UCSD-AML1 (cell line): ENCODE data around the gene MYH7.

ENCODE experiments used
- DNase-seq: peaks from one replicate; lab custom pipeline; 2025; ENCODE audit not compliant: unreplicated experiment; lab: John Stamatoyannopoulos, UW

The MYH7 gene

DNA sequence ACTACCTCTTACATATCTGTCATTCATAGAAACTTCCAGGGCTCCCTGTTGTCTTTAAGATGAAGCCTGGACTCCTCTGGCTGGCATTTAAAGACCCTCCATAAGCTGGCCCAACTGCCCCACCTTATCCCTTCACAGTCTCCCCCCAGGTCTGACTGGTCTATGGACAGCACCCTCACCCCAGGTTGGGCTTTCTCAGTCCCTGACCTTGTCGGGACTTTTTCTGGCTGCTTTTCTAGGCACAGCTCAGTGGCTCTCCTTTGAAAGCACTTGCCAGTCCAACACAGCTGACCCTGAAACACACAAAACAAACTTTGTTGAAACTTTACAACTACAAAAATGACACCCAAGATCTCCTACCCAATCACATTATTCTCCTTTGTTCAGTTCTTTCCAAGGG lies 13.9 kb upstream of the MYH7 start:
- no peak for DNase-seq

DNA sequence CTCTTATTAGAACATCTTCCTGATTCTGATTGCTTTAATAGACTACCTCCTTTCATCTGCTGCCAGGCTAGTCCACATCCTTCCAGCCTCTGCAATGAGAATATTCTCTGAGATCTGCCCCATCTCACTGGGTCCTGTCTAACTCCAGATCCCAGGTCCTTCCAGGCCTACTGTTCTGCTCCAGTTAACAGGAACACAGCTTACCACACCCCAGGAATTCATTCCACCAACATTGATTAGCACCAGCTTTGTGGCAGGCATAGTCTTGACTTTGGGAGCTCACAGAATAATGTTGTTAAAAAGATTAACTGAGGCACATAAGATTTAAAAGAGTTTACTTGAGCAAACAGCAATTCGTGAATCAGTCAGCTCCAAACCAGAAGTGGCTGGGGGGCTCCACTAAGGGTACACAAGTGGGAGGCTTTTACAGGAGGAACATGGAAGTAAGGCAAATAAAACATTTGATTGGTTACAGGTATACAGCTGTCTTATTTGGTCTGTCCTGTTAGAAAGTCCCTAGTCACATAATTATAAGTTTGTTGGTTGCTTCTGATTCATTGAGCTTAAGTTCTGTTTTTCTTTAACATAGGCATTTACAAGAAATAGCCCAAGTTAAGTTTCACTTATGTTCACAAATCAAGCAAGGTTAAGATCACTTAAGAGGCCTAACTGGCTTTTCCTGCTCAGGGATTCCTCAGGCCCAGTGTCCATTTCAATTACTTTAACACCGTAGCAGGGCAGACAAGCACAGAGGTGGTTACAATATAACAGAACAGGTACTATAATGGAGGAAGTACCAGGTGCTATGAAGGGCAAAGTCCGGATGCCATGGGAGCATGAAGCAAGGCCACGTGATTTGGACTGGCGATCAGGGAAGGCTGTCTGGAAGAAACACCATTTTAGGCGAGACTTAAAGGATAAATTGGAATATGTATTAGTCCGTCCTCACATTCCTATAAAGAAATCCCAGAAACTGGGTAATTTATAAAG lies 12.2 kb upstream of the MYH7 start:
- DNase-seq = no peak

DNA sequence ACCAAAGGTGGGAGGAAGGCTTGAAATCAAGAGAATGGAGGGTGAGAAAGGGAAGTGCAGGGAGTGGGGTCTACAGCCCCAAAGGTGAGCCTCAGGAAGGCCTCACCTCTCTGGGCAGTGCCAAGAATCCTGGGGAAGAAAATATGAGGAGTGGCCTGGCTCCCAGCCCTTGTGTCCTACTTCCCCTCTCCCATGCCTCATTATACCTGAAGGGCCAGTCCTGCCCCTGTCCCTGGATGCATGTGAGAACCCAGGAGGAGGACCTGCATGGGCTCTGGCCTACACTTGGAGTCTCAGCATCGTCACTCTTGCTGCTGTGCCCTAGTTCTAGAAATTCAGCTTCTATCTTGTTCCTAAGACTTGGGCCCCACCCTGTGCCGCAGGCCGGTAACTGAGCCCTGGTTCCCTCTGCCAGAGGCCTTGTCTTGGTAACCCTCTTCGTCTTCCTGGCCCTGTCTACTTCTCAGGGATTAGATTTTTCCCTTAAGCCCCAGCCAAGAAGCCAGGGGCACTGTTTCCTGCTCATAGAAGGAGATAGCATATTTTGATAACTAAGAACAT lies 10.9 kb upstream of the MYH7 start:
- DNase-seq = no peak

DNA sequence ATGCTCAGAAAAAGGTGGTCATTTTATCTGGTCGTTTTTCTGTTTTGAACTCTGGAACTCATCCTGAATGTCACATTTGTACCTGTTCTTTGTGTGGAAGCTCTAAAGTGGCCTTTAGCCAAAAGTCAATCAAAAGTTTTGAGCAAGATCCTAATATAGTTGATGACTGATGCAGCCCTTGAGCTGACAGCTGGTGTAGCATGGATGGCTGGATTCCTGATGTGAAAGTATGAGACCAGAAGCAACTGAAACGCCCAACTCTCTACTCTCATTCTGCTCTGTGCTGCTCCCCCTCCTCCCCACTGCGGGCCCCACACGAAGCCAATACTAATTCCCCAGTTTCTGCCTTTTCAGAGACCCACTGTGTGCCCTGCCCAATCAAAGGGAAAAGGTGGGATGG lies 10.3 kb upstream of the MYH7 start:
- DNase-seq = no peak

DNA sequence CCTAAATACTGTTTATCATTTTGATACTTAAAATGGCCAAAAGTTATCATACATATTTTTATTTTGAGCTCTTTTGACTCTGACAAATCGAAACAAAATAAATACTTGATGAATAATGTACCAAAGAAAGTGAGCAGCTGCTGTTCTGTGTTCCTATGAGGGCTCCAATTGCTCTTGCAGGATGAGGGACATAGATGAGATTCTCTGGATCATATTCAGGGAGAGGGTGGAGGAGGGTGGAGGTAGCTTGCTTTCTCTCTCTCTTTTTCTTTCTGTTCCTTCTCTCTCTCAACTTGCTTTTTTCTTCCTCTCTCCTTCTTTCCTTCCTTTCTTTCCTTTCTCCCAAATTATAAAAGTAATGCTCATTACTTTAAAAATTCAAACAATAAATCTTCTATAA lies 8.9 kb upstream of the MYH7 start:
- DNase-seq = no peak

DNA sequence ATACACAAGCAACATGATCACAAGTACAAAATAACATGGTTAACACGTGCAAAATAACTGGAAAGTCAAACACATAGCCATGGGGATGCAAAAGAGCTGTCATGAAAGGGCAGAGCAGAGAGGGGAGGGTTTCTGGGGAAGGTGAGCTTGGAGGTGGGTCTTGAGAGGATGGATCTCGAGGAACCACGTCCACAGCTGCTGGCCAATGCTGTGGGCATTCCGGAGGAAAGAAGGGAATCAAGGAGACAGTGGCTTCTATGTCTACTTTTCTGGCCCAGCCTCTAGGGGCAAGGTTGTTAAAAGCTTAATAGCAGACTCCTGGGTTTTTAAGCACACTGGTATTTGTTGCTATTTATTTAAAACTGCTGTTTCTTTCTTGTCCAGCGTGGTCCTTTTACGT lies 8.4 kb upstream of the MYH7 start:
- DNase-seq = no peak

DNA sequence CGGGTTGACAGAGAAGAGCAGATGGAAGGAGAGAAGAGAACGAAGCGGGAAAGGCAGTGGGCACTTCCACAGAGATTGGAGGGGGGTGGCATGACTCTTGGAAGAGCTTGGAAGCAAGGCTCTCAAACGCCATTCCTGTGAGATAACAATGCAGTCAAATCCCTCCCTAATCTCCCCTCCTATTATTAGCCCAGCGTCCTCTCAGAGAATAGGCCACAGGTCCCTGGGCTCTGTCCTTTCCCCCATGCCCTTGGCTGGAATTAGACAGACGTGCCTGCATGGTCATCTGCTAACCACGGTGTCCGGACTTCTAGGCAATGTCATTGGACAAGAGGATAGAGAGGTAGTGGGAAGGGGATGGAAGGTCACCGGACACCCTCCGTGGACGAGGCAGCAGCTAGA lies 8.0 kb upstream of the MYH7 start:
- no peak for DNase-seq

DNA sequence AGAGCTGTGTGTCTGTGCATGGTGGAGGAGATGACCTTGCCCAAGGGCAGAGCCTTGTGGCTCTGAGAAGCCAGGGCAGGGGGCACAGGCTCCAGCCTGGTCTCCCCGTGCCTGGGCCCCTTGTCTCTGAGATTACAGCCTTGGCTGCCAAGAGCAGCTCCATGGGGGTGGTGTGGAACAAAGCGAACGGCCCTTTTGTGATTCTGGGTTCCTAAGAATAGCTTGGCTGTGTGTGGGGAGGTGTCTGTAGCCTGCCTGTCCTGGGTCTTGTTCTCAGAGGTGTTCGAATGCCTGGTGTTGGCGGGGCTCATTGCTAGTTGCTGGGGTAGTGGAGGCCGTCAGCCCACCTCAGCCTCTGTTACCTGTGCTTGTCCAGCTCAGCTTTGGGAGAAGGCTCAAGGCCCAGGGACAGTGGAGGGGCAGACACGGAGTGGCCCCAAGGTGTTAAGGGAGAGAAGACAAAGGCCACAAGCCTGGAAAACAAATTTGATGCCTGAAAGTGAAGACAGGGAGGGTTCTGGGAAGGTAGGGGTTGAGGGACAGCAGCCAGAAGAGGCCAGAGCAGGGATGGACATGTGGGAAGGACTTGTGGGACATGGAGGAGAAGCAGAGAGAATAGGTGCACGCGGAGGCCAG lies 7.4 kb upstream of the MYH7 start:
- DNase-seq = no peak

DNA sequence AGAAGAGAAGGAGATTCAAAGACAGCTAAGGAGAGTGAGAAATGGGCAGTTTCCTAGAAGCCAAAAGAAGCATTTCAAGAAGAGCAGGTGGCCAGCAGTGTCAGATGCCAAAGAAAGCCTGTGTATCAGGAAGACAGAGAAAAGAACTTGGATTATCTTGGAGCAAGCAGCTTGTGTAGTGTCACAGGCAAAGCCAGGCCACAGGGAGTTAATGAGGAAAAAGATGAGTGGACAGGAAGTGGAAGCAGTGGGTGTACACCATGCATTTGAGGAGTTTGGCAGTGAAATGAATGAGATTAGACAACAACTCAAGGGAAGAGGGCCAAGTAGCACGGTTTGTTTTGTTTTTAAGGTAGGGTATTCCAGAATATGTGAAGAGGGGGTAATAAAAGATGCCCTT lies 5.6 kb upstream of the MYH7 start:
- no peak for DNase-seq

DNA sequence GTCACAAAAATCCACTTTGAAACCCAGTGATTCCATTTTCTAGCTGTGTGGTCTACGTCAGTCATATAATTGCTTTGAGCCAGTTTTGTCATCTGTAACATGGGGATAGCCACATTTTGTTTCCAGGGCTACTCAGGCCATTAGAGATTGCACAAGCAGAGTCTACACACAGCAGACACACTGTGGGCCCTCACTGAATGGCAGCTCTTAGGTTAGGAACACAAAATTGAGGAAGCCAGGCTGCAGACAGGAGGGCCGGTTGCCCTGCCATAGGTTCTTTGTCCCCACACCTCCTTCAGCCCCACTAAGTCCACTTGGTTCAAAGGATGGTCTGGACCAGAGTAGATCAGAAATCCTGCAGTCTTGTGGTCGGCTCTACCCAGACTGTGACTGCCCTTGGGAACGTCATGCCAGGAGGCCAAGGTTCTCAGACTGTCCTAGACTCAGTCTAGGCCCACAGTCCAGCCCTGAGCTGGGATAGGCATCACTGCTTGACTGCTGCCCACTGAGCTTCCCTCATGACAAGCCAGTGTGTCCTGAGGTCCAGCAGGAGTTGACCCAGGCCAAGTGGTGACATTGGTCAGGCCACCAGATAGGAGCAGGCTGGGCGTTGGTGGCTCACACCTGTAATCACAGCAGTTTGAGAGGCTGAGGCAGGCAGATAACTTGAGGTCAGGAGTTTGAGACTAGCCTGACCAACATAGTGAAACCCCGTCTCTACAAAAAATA lies 3.8 kb upstream of the MYH7 start:
- no peak for DNase-seq

DNA sequence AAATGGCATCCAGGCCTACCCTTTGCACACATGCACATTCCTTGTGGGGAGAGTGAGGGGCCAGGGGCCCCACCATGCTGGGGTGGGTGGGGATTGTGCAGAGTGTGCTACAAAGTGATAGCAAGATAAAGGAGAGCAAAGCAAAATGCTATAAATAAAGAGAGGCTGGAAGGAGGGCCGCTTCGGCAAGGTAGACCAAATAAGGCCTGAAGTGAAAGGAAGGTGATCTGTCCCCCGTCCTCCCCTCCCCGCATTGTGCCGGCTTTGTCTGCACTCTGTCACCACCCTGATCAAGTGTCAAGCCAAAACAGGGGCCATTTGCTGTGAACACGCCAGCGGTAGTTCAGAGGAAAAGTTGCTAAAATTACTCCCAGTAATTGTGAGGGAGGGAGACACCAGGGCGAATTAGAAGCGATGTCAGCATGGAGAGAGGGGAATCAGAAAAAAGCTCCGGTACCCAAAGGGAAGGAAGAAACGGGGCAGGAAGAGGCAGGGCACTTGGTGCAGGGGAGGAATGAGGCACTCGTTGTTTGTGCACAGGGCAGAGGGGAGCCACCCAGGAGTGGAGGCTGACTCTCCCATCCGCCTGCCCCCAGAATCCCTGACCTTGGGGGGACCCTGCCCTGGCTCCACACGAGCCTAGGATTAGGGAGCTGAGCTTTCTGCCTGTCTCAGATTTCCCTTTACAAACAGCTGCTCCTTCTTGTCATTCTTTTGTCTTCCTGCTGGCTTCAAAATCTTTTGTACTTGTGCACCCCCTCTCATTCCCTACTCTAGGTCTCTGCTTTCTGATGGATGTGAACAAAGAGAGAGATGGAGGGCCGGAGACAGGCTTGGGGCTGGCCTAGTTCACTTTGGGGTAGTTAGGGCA lies 2.9 kb upstream of the MYH7 start:
- no peak for DNase-seq

DNA sequence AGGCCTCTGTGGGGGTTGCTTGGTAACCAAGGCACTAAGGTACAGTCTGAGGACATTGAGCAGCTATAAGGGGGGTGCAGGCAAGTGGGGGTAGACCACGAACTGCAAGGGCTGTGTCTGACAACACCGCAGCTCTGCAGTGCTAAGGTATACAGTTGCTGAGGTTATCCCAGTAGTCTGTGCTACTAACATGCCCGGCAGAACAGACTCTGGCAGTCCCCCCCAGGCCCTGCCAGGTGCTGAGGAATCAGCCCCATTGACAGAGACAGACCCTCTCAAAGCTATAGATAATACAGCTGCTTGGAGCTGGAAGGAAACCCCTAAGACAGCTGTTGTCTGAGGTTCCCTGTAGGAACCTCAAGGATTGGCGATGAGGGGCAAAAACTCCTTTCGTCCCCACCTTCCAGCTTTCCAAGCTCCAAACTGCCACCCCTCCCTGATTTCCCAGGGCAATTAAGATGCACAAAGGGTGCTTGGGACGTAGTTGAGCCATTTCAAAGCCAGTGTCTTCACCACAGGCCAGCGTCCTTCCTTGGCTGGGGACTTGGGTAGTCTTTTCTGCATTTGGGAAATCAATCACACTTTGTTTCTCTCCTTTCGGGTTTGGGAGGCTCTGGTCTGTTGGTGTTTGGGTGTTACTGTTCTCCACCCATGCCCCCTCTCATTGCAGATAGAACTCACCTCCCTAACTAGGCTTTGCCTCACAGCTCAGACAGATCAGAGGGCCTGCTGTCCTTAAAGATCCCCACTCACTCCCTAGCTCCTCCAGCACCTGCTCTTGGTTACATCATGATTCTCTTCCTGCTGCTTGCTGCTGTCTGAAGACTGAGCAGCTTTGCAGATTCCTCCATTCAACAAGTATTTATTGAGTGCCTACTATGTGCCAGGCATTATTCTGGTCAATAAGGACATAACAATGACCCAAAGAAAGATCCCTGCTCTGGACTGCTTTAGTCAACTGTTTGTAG lies 2.0 kb upstream of the MYH7 start:
- no peak for DNase-seq

DNA sequence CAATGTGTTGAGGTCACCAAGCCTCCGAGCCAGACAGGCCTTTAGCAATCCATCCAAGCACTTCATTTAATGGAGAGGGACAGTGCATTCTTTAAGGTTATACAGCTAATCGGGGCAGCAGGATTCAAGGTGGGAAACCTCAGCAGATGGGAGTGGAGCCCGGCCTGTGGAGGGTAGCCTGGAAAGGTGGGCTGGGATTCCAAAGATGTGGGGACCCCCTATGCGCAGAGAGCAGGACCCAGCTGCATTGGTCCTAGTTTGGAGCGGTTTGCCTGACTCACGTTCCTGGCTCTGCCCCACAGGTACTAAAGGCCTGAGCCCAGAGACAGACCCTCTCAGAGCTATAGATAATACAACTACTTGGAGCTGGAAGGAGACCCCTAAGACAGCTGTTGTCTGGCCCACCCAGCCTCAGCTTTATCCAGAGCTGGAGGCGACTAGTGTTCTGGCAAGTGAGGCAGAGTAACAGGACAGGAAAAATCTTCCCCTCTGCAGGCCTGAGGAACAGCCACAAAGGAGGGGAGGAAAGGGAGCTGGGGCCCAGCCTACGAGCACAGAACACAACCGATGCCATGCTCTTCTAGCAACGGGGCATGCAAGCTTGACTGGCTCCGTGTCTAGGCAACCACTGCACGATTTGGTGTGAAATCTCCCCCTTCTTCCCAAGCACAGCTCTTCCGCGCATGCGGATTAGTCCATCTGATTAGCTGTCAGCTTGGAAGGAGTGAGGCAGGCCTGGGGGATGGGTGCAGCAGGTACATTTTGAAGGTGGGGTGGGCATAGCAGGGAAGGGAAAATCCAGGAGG lies 1.1 kb upstream of the MYH7 start:
- DNase-seq = no peak

DNA sequence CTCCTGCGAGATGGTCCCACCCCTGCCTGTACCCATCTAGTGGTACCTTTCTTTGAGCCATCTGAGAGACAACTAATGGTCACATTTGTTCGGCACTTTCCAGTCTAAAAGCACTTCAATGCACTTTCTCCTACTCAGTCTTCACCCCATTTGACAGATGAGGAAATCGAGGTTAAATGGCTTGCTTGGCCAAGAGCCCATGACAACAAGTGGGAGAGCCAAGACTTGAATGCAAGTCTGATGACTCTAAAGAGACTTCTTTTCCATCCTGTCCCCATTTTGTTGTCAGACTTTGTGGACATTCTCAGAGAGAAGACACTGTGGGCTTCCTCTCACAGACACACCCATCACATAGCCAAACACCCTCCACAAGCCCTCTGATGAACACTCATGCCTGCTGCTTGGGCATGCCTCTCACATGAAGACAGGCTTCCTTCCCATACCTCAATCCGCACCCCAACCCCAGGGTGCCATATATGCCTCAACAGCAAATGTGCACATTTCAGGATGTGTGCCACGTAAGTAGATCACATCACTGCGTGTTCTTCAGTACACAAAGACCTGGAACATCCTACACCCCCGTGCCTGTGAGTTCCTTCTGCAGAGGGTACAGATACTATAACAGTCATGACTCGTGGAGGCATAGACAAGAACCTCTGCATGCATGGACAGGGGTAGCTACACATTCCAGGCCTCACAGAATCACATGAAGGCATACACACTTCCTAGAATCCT lies 805 bp downstream of the MYH7 start:
- no peak for DNase-seq

DNA sequence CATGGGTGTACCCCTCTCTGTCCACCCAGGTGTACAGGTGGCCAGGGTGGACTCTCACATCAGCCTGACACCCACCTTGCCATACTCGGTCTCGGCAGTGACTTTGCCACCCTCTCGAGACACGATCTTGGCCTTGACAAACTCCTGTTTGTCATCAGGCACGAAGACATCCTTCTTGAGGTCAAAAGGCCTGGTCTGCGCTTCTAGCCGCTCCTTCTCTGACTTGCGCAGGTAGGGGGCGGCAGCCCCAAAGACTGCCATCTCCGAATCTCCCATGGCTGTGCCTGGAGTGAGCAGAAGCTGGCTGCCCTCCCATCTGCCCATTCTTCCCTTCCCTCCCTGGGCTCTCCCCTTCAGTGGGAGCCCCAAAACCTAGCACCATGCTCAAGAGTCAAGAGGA lies 2.0 kb downstream of the MYH7 start:
- DNase-seq = no peak

DNA sequence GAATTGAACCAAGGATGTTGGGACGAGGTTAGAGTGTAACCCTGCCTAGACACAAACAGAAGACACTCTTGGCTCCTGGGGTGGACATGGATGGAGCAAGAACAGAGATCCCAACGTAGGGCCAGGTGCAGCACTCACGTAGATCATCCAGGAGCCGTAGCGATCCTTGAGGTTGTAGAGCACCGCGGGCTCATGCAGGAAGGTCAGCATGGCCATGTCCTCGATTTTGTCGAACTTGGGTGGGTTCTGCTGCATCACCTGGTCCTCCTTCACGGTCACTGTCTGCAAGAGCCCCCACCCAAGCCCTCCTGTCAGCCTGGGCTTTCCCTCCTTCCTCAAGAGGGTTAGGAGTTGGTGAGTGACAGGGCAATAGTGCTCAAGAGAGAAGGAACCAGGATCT lies 2.5 kb downstream of the MYH7 start:
- DNase-seq = no peak

DNA sequence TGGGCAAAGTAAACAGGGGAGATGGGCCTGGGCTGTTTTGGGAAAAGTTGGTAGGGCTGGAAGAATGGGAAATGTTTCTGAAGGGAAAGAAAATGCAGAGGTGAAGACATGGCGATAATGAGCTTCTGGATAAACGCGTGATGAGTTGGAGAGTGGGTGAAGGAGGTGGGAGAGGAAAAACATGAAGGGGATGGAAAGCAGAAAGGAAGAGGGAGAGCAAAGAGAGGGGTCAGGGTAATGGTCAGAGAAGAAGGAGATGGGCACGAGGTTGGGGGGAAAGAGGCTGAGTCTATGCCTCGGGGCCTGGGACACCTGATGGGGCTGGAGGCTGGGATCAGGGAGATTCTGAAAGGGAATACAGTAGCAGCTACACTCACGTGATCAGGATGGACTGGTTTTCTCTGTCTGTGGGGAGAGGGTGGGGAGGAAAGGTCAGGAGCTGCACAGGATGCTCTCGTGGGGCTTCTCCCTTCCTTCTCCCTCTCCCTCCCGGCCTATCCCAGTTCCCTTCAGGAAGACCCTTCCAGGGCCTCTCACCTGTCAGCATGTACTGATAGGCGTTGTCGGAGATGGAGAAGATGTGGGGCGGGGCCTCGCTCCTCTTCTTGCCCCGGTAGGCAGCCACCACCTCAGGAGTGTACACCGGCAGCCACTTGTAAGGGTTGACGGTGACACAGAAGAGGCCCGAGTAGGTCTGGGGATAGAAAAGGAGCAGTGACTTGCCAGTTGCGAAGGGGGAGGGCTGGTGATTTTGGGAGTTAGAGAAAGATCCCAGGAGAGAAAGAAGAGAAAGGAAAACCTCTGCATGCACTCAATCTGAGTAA lies 3.1 kb downstream of the MYH7 start:
- no peak for DNase-seq
